Measurements from ENCODE around the gene KRTAP16-1. TPM values are rescaled to one million over a fixed set of nuclear protein-coding genes. Genes with fewer than 3 reads are reported as not detected.
A peak's percentile ranks its signal among the peaks of the same experiment; 100 is the strongest.
"Not testable (repeated sequence)": the region's sequence is repeated elsewhere in the genome, so short reads cannot be mapped to it uniquely, and the experiment has no call there.

Gene KRTAP16-1
- total RNA-seq, 1 donor from 2014 or later: not detected

DNA sequence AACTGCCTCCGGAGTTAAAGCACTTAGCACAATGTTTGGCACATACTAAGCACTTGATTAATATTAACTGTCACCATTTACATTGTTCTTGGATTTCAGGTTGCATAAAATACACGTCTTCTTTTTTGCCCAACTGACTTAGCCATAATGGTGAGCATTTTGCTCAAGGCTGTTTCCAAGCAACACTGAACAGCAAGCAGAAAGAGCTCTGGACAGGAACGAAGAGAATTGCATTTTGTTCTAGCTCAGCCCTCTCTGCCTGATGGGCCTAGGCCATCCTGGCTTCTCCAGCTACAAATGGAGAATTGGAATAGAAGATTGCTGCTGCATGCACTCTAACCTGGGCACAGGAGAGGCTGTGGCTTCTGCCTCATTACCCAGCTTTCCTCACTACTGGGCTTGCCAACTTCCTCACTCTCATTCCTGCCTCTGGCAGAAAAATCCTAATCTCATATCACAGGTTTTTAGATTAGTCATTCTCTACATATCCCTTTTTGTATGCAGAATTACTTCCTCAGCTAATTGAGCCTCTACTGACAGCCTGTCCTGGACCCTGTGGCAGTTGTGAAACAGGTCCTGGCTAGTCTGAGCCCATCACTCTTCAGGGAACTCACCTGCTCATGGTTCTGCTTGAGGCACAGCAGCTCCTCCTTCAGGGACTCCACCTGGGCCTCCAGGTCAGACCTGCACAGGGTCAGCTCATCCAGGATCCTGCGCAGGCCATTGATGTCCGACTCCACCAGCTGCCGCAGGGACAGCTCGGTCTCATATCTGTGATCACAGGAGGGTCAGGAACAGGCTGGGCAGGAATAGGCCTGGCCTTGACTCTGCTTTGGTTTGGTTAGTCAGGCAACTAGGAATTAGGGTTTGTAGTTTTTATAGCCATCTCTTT, 39.0 kb upstream of the KRTAP16-1 start:
- TF ChIP-seq, protein P1, sequence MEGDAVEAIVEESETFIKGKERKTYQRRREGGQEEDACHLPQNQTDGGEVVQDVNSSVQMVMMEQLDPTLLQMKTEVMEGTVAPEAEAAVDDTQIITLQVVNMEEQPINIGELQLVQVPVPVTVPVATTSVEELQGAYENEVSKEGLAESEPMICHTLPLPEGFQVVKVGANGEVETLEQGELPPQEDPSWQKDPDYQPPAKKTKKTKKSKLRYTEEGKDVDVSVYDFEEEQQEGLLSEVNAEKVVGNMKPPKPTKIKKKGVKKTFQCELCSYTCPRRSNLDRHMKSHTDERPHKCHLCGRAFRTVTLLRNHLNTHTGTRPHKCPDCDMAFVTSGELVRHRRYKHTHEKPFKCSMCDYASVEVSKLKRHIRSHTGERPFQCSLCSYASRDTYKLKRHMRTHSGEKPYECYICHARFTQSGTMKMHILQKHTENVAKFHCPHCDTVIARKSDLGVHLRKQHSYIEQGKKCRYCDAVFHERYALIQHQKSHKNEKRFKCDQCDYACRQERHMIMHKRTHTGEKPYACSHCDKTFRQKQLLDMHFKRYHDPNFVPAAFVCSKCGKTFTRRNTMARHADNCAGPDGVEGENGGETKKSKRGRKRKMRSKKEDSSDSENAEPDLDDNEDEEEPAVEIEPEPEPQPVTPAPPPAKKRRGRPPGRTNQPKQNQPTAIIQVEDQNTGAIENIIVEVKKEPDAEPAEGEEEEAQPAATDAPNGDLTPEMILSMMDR (conservative IDR thresholded peaks at IDR 0.05): no peak
- H3K27ac Mint-ChIP-seq (ENCODE audit: unreplicated experiment): no peak overlapping the region
- H3K36me3 Mint-ChIP-seq (ENCODE audit: low read depth): peaks cover 3% of the 10 kb centered on the region
- peaks cover 19% of the 10 kb centered on the region for H3K27me3 Mint-ChIP-seq (ENCODE audit: low read depth)
- peaks cover 12% of the 10 kb centered on the region for H3K9me3 Mint-ChIP-seq
- H3K4me3 Mint-ChIP-seq: no peak overlapping the region
- no peak for DNase-seq (ENCODE audit: low read depth, low spot score)
- H3K4me1 Mint-ChIP-seq: peaks cover 3% of the 10 kb centered on the region

DNA sequence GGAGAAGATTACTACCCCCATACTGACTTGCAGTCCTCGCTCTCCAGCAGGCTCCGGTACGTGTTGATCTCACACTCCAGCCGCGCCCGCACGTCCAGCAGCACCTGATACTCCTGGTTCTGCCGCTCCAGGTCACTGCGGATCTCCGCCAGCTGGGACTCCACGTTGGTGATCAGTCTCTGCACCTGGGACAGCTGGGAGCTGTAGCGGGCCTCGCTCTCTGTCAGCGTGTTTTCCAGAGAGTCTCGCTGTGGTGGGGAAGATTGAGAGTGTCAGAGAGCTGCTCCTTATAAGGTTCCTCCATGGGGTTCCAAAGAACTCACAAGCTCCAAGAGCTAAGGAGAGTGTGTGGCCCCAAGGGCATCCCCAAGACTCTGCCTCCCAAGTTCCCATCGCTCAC, 37.3 kb upstream of the KRTAP16-1 start:
- not testable (repeated sequence) for H3K4me3 Mint-ChIP-seq; H3K27ac Mint-ChIP-seq (ENCODE audit: unreplicated experiment); H3K27me3 Mint-ChIP-seq (ENCODE audit: low read depth); DNase-seq (ENCODE audit: low read depth, low spot score)
- peaks cover 12% of the 10 kb centered on the region for H3K36me3 Mint-ChIP-seq (ENCODE audit: low read depth)
- H3K4me1 Mint-ChIP-seq: peaks cover 10% of the 10 kb centered on the region
- H3K9me3 Mint-ChIP-seq: peaks cover 13% of the 10 kb centered on the region

DNA sequence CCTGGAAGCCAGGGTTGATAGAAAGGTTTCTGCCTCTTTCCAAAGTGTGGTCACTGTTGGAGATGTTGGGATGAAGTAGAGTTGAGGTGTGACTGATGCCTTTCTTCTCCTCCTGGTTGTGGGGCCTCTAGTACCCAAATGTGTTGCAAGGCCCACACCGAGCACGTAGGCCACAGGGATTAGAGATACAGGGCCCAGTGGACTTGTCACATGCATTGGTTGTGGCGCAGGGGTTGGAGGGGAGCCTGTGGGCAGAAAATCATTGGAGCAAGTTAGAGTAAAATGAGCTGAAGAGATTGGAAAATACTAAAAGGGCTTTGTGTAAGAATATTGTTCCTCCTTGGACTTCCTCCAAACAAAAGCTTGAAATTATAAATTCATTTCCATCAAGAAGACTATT, 36.9 kb upstream of the KRTAP16-1 start:
- Mint-ChIP-seq H3K36me3 (ENCODE audit: low read depth) (peaks cover 12% of the 10 kb centered on the region), H3K4me1 (peaks cover 14% of the 10 kb centered on the region), H3K27ac (ENCODE audit: unreplicated experiment) (no peak overlapping the region), H3K27me3 (ENCODE audit: low read depth) (no peaks in the 10 kb centered on the region), H3K4me3 (no peak overlapping the region), H3K9me3 (peaks cover 13% of the 10 kb centered on the region)
- TF ChIP-seq, protein P1 (conservative IDR thresholded peaks at IDR 0.05): no peak
- no peak for DNase-seq (ENCODE audit: low read depth, low spot score)

DNA sequence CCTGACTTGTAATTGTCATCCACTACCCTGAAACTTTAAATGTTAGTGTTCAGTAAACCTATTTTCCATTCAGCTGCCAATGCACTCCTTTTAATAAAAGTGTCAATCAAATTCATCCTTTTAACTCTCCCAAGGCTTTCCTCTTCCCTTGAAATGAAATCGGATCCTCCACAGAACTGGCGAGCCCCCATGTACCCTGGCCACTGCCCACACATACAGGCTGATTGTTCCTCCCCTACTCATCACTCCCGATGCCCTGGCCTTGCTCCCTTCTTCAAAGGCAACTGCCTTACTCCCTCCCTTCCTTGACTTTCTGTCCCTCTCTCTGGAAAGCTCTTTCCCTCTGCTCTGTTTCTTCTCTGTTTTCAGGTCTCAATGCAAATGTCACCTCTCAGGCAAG, 33.9 kb upstream of the KRTAP16-1 start:
- Mint-ChIP-seq H3K36me3 (ENCODE audit: low read depth) (peaks cover 12% of the 10 kb centered on the region), H3K27me3 (ENCODE audit: low read depth) (no peaks in the 10 kb centered on the region), H3K4me1 (peaks cover 25% of the 10 kb centered on the region), H3K9me3 (peaks cover 10% of the 10 kb centered on the region), H3K4me3 (no peak overlapping the region), H3K27ac (ENCODE audit: unreplicated experiment) (peak overlapping the region; percentile 45)
- TF ChIP-seq, protein P1 (conservative IDR thresholded peaks at IDR 0.05): no peak
- no peak for DNase-seq (ENCODE audit: low read depth, low spot score)

DNA sequence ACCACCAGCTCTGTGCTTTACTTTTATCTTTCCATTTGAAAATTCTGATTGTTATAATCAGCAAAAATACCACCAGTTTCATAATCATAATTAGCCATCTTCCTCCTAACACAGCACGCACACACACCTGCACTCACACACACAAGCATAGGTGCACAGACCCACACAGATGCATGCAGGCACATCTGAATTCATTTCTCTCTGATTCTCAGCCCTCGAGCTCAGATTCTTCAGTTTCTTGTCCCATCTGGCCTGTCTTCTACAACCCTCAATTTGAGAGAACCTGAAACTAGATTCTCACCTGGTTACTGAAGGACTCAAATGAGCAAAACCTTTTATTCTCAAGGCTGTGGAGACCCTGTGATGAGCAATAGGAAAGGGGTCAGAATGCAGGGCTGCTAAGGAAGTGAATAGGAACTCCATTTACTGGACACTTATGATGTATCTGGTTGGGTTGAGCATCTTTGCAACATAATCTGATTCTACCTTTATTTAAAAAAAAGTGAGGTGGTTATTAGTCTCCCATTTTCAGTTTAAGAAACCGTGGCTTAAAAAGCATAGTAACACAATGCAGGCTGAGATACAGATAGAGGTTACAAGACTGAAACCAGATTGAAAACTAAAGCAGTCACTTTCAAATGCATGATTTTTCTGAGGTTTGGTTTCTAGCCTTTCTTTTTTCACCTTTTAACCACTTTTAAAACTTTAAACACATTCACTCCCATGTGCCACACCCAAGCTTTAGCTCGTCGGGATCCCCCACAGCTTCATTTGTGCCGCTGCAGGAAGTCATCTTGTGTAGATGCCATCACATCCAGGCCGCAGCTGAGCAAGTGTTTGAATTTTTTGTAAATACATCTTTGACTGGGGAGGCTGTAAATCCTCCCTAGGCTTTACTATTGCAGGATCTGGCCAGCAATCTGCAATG, 32.1 kb upstream of the KRTAP16-1 start:
- H3K9me3 Mint-ChIP-seq: peaks cover 10% of the 10 kb centered on the region
- peak overlapping the region; percentile 7 for H3K4me3 Mint-ChIP-seq
- H3K27ac Mint-ChIP-seq (ENCODE audit: unreplicated experiment): no peak overlapping the region
- DNase-seq (ENCODE audit: low read depth, low spot score): no peak
- H3K36me3 Mint-ChIP-seq (ENCODE audit: low read depth): peaks cover 12% of the 10 kb centered on the region
- H3K27me3 Mint-ChIP-seq (ENCODE audit: low read depth): no peaks in the 10 kb centered on the region
- TF ChIP-seq, protein P1 (conservative IDR thresholded peaks at IDR 0.05): no peak
- H3K4me1 Mint-ChIP-seq: peaks cover 25% of the 10 kb centered on the region

Measured in neural crest cell (in vitro differentiated cells).